Lung (tissue), 12 donors: Measurements from ENCODE around the gene RBM10. TPM values are rescaled to one million over a fixed set of nuclear protein-coding genes. Genes with fewer than 3 reads are reported as not detected.
A peak's percentile ranks its signal among the peaks of the same experiment; 100 is the strongest.
"Not testable (repeated sequence)": the region's sequence is repeated elsewhere in the genome, so short reads cannot be mapped to it uniquely, and the experiment has no call there.

Source experiments
- ATAC-seq: fragments of 200-7000 bp; cut with Tn5 transposase; one replicate; pipeline ENCODE4 v1.9.1; 2020; ENCODE audit warnings: moderate number of reproducible peaks; ENCODE audit not compliant: insufficient read depth, low FRiP score
- DNase-seq, 3 donors: peaks; one replicate each; pipeline ENCODE4 v3.0.0-alpha.2; 2013 to 2017
- H3K27ac ChIP-seq, 2 donors: one replicate each; pipeline ENCODE4 v1.5.1; 2013; ENCODE audit warnings: mild to moderate bottlenecking in 2 of 2, moderate library complexity in 2 of 2, control low read depth in 1 of 2, inconsistent platforms in 1 of 2, low read depth in 1 of 2, low read length in 1 of 2
- H3K27me3 ChIP-seq, 3 donors: one replicate each; pipeline ENCODE4 v1.5.1; 2013; ENCODE audit warnings: low read length in 2 of 3; ENCODE audit not compliant: control insufficient read depth in 3 of 3, insufficient read depth in 3 of 3
- H3K36me3 ChIP-seq, 4 donors: one replicate each; pipeline ENCODE4 v1.5.1; 2013; ENCODE audit warnings: low read length in 4 of 4, mild to moderate bottlenecking in 1 of 4, moderate library complexity in 1 of 4; ENCODE audit not compliant: control insufficient read depth in 4 of 4, insufficient read depth in 4 of 4
- H3K4me1 ChIP-seq, 5 donors: one replicate each; pipeline ENCODE4 v1.5.1; 2013; ENCODE audit warnings: low read length in 5 of 5, mild to moderate bottlenecking in 2 of 5, moderate library complexity in 1 of 5; ENCODE audit not compliant: control insufficient read depth in 5 of 5, insufficient read depth in 5 of 5
- H3K4me3 ChIP-seq: one replicate; pipeline ENCODE4 v1.5.1; 2013; ENCODE audit warnings: mild to moderate bottlenecking, control low read depth, moderate library complexity
- H3K9ac ChIP-seq, 2 donors: one replicate each; pipeline ENCODE4 v1.5.1; 2013; ENCODE audit warnings: low read length in 2 of 2, control low read depth in 1 of 2; ENCODE audit not compliant: insufficient read depth in 1 of 2
- H3K9me3 ChIP-seq, 4 donors: one replicate each; pipeline ENCODE4 v1.5.1; 2013; ENCODE audit warnings: low read length in 3 of 4, mild to moderate bottlenecking in 1 of 4, moderate library complexity in 1 of 4; ENCODE audit not compliant: control insufficient read depth in 4 of 4, insufficient read depth in 3 of 4
- WGBS, 2 donors: extraction: QIAGEN DNeasy Blood & Tissue Kit; methylation state at CpG; one replicate each; pipeline ENCODE4 v1.1.7; 2013; 5-methylcytosine and 5-hydroxymethylcytosine counted together
- polyA plus RNA-seq, 2 donors: library from polyadenylated mRNA; stranded (reverse); fragments of 200-250 nt; gene quantifications; one replicate each; pipeline ENCODE4 v1.2.1, GENCODE V29; 2013
- total RNA-seq, 2 donors: library from RNA; depleted of rRNA in 1 of 2; stranded (reverse); fragments of >200 nt in 1 of 2; gene quantifications; one replicate each; pipeline ENCODE4 v1.2.1, GENCODE V29; 2014 to 2021
- TF ChIP-seq, protein P1 (sequence below): IDR thresholded peaks from 2 replicates; pipeline ENCODE4 v1.5.1; 2012; ENCODE audit warnings: mild to moderate bottlenecking; ENCODE audit errors: control extremely low read depth, extremely low read depth
- donor health status: control.
- donor health status: control.
- donor health status: Bipolar disorder and iron deficiency.
- donor health status: healthy.
- donor health status: DM: yes; HTN: yes; CAD: no.

Gene RBM10
- total and polyA plus RNA-seq, 4 donors = 22.2 to 38.6 (median 30.5) TPM

- WGBS, 2 donors = 55 to 73% methylated on average over 2 to 3 of the region's 3 CpGs
- ATAC-seq, H3K9ac ChIP-seq, H3K4me1 ChIP-seq, H3K4me3 ChIP-seq, H3K36me3 ChIP-seq, H3K27ac ChIP-seq, DNase-seq: not testable (repeated sequence)
- Histone ChIP-seq H3K9me3 (peaks cover 0 to 10% (median 0%) of the 10 kb centered on the region in 4 donors), H3K27me3 (peaks cover 0 to 14% (median 5%) of the 10 kb centered on the region in 3 donors)
Measured at GRCh38 chrX:47124466-47124865, 20.6 kb upstream of the RBM10 start.

DNA sequence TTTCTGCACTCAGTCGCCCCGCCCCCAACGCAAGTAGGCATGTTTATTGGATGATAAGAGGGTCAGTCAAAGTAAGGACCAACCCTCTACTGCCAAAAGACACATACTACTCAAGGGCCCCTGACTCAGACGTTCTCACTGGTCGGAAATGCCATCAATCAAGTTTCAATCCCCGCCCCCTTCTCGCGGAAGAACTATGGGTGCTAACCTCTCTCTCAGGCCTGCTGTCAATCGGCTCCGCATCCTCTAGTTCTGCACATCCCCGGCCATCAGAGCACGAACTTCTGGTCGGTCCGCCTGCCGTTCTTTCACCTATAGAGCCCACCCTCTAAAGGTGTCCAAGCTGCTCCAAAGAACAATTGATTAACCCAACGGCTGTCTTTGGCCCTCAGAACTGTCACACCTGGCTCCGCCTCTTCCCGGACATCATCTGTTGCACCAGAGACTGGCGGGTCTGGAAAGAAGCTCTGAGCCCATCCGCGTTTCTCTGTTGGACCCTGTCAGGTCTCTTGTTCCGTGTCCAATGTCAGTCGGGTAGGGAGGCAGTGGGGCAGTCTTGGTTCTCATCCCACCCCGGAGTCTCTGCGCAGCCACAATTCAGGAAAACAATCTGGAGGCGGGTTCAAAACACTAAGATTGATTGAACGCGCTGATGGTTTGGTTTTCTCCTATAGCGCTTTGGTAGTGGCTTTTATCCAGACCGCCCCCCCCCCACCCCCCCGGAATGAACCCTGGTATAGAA lies 15.7 kb upstream of the RBM10 start:
- Histone ChIP-seq H3K27me3 (peaks cover 0 to 10% (median 5%) of the 10 kb centered on the region in 3 donors), H3K4me3 (peak overlapping the region; percentile 42), H3K36me3 (no peaks in the 10 kb centered on the region), H3K27ac (peak overlapping the region; percentile 53 to 91), H3K9ac (peak overlapping the region in 1 of 2 donors; percentile 8), H3K9me3 (peaks cover 0 to 8% (median 0%) of the 10 kb centered on the region in 4 donors), H3K4me1 (peaks cover 0 to 3% (median 0%) of the 10 kb centered on the region in 5 donors)
- ATAC-seq (peak; percentile 84), DNase-seq (peak; percentile 94 to 98 (median 97))
- 0 to 34% methylated on average over 31 of the region's 31 CpGs for WGBS, 2 donors
- TF ChIP-seq, protein P1, sequence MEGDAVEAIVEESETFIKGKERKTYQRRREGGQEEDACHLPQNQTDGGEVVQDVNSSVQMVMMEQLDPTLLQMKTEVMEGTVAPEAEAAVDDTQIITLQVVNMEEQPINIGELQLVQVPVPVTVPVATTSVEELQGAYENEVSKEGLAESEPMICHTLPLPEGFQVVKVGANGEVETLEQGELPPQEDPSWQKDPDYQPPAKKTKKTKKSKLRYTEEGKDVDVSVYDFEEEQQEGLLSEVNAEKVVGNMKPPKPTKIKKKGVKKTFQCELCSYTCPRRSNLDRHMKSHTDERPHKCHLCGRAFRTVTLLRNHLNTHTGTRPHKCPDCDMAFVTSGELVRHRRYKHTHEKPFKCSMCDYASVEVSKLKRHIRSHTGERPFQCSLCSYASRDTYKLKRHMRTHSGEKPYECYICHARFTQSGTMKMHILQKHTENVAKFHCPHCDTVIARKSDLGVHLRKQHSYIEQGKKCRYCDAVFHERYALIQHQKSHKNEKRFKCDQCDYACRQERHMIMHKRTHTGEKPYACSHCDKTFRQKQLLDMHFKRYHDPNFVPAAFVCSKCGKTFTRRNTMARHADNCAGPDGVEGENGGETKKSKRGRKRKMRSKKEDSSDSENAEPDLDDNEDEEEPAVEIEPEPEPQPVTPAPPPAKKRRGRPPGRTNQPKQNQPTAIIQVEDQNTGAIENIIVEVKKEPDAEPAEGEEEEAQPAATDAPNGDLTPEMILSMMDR = no peak

DNA sequence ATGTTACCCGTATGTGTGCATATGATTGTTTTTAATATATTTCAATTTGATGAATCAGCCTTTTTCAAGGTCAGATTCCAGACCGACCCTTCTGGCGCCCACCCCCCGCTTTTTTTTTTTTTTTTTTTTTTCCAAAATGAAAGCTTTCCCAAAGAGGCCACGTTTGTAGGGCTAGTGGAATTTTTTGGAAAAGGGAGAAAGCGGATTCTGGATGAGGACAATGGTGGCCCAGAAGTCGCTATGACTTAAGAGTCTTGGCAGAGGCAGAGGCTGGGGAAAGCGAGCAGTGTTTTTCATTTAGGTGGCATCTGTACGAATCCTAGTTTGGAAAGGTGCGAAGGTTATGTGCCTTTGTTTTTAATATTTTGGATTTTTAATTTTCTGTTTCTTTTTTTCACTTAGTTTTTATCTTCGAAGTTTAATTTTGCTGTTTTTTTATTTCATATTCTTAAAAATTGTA lies 15.1 kb upstream of the RBM10 start:
- DNase-seq (peak in 1 of 3 donors; percentile 30), ATAC-seq (no peak)
- Histone ChIP-seq H3K4me3 (no peak overlapping the region), H3K9me3 (peaks cover 0 to 8% (median 0%) of the 10 kb centered on the region in 4 donors), H3K4me1 (peaks cover 0 to 3% (median 0%) of the 10 kb centered on the region in 5 donors), H3K9ac (peak overlapping the region in 1 of 2 donors; percentile 8), H3K27me3 (peaks cover 0 to 12% (median 7%) of the 10 kb centered on the region in 3 donors), H3K36me3 (no peaks in the 10 kb centered on the region), H3K27ac (peak overlapping the region in 1 of 2 donors; percentile 91)
- WGBS, 2 donors = 37 to 46% methylated on average over 9 to 11 of the region's 11 CpGs
- TF ChIP-seq, protein P1 = no peak

DNA sequence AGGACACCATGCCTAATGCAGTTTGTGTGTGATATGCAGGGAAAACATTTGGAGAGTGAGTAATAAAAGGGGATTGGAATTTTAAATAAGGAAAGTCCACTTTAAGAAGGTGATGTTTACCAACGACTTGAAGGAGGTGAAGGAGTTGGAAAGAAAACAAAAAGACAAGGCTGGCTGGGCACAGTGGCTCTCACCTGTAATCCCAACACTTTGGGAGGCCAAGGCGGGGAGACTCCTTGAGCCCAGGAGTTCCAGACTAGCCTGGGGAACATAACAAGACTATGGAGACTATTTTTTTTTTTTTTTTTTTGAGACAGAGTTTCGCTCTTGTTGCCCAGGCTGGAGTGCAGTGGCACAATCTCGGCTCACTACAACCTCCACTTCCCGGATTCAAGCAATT lies 11.5 kb upstream of the RBM10 start:
- Histone ChIP-seq H3K9me3 (peaks cover 0 to 5% (median 0%) of the 10 kb centered on the region in 4 donors), H3K9ac (no peak overlapping the region), H3K4me3 (no peak overlapping the region), H3K27me3 (peaks cover 0 to 12% (median 7%) of the 10 kb centered on the region in 3 donors), H3K4me1 (peaks cover 0 to 3% (median 0%) of the 10 kb centered on the region in 5 donors), H3K36me3 (no peaks in the 10 kb centered on the region), H3K27ac (no peak overlapping the region)
- DNase-seq (no peak), ATAC-seq (no peak)
- WGBS, 2 donors = 70 to 86% methylated on average over 4 to 5 of the region's 5 CpGs
- TF ChIP-seq, protein P1 = no peak

DNA sequence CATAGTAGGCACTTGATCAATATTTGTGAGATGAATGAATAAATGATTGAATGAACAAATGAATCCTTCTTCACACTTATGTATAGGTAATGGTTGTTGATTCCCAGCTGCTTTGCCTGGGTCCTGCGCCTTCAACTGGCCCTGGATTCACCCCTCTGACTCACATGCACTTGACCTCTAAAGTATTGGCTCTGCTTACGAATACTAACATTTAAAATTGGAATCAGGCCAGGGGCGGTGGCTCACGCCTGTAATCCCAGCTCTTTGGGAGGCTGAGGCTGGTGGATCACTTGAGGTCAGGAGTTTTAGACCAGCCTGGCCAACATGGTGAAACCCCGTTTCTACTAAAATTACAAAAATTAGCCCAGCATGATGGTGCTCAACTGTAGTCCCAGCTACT lies 9.4 kb upstream of the RBM10 start:
- ATAC-seq, H3K9me3 ChIP-seq, DNase-seq, H3K4me3 ChIP-seq, H3K4me1 ChIP-seq, H3K36me3 ChIP-seq, H3K9ac ChIP-seq: not testable (repeated sequence)
- peak overlapping the region in 1 of 2 donors; percentile 66 for H3K27ac ChIP-seq
- 64 to 80% methylated on average over 5 of the region's 5 CpGs for WGBS, 2 donors
- peaks cover 0 to 15% (median 13%) of the 10 kb centered on the region in 3 donors for H3K27me3 ChIP-seq
